ENCODE measurements around the gene SMIM13. TPM values are rescaled to one million over a fixed set of nuclear protein-coding genes. Genes with fewer than 3 reads are reported as not detected.

The SMIM13 gene
- total RNA-seq, 1 donor from 2014 or later: 8.4 TPM

- intact Hi-C loops (cut with DNase I): no loop called here
- no peak overlapping the region for H3K27ac ChIP-seq
- no peak overlapping the region for H3K4me3 ChIP-seq
- H3K9me3 ChIP-seq: no peaks in the 10 kb centered on the region
- H3K27me3 ChIP-seq: no peaks in the 10 kb centered on the region
- ATAC-seq: no peak
- TF ChIP-seq, protein P1, sequence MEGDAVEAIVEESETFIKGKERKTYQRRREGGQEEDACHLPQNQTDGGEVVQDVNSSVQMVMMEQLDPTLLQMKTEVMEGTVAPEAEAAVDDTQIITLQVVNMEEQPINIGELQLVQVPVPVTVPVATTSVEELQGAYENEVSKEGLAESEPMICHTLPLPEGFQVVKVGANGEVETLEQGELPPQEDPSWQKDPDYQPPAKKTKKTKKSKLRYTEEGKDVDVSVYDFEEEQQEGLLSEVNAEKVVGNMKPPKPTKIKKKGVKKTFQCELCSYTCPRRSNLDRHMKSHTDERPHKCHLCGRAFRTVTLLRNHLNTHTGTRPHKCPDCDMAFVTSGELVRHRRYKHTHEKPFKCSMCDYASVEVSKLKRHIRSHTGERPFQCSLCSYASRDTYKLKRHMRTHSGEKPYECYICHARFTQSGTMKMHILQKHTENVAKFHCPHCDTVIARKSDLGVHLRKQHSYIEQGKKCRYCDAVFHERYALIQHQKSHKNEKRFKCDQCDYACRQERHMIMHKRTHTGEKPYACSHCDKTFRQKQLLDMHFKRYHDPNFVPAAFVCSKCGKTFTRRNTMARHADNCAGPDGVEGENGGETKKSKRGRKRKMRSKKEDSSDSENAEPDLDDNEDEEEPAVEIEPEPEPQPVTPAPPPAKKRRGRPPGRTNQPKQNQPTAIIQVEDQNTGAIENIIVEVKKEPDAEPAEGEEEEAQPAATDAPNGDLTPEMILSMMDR (IDR thresholded peaks at IDR 0.05): no peak
- no peaks in the 10 kb centered on the region for H3K36me3 ChIP-seq
- no peak for DNase-seq
- H3K4me1 ChIP-seq: no peaks in the 10 kb centered on the region
Observed at GRCh38 chr6:11120271-11121005, 26.8 kb downstream of the SMIM13 start.

- Histone ChIP-seq H3K9me3 (no peaks in the 10 kb centered on the region), H3K4me1 (no peaks in the 10 kb centered on the region), H3K4me3 (no peak overlapping the region), H3K36me3 (no peaks in the 10 kb centered on the region), H3K27me3 (no peaks in the 10 kb centered on the region), H3K27ac (no peak overlapping the region)
- intact Hi-C loops (cut with DNase I): no loop called here
- DNase-seq (no peak), ATAC-seq (no peak)
- TF ChIP-seq, protein P1 (IDR thresholded peaks at IDR 0.05): no peak
Observed at GRCh38 chr6:11121851-11122250, 28.2 kb downstream of the SMIM13 start.

- Histone ChIP-seq H3K27ac (no peak overlapping the region), H3K4me1 (no peaks in the 10 kb centered on the region), H3K4me3 (no peak overlapping the region), H3K27me3 (no peaks in the 10 kb centered on the region), H3K9me3 (no peaks in the 10 kb centered on the region), H3K36me3 (no peaks in the 10 kb centered on the region)
- TF ChIP-seq, protein P1 (IDR thresholded peaks at IDR 0.05): no peak
- DNase-seq: no peak
- intact Hi-C loops (cut with DNase I): no loop called here
- ATAC-seq: no peak
Observed at GRCh38 chr6:11122380-11122779, 28.7 kb downstream of the SMIM13 start.

DNA sequence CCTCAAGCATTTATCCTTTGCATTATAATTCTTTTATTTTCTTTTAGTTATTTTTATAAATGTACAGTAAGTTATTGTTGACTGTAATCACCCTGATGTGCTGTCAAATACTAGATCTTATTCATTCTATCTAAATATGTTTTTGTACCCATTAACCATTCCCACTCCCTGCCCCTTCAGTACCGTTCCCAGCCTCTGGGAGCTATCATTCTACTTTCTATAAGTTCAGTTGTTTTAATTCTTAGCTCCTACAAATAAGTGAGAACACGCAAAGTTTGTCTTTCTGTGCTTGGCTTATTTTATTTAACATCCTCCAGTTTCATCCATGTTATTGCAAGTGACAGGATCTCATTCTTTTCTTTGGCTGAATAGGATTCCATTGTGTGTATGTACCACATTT is 30.3 kb downstream of the SMIM13 start:
- Histone ChIP-seq H3K27me3 (no peaks in the 10 kb centered on the region), H3K9me3 (no peaks in the 10 kb centered on the region), H3K27ac (no peak overlapping the region), H3K36me3 (no peaks in the 10 kb centered on the region), H3K4me3 (no peak overlapping the region), H3K4me1 (no peaks in the 10 kb centered on the region)
- DNase-seq (no peak), ATAC-seq (no peak)
- intact Hi-C loops (cut with DNase I): no loop called here
- TF ChIP-seq, protein P1 (IDR thresholded peaks at IDR 0.05): no peak

GRCh38 chr6:11126876-11127275 is 33.2 kb downstream of the SMIM13 start:
- Histone ChIP-seq H3K9me3 (no peaks in the 10 kb centered on the region), H3K27ac (no peak overlapping the region), H3K4me1 (no peaks in the 10 kb centered on the region), H3K36me3 (no peaks in the 10 kb centered on the region), H3K27me3 (no peaks in the 10 kb centered on the region), H3K4me3 (no peak overlapping the region)
- intact Hi-C loops (cut with DNase I): no loop called here
- TF ChIP-seq, protein P1 (IDR thresholded peaks at IDR 0.05): no peak
- no peak for ATAC-seq
- no peak for DNase-seq

GRCh38 chr6:11128608-11129007 is 35.0 kb downstream of the SMIM13 start:
- no peaks in the 10 kb centered on the region for H3K4me1 ChIP-seq
- TF ChIP-seq, protein P1 (IDR thresholded peaks at IDR 0.05): no peak
- DNase-seq (no peak), ATAC-seq (no peak)
- H3K27ac ChIP-seq: no peak overlapping the region
- H3K36me3 ChIP-seq: no peaks in the 10 kb centered on the region
- no peaks in the 10 kb centered on the region for H3K9me3 ChIP-seq
- intact Hi-C loops (cut with DNase I): no loop called here
- no peak overlapping the region for H3K4me3 ChIP-seq
- H3K27me3 ChIP-seq: no peaks in the 10 kb centered on the region
